Hindlimb muscle (tissue), 1 donor: Measurements from ENCODE around the gene ST6GAL2. TPM values are rescaled to one million over a fixed set of nuclear protein-coding genes. Genes with fewer than 3 reads are reported as not detected.
A peak's percentile ranks its signal among the peaks of the same experiment; 100 is the strongest.

Experiments used
- DNase-seq: peaks from one replicate; pipeline ENCODE4 v3.0.0-alpha.2; 2013
- polyA plus RNA-seq: library from polyadenylated mRNA; unstranded; fragments of 120-200 nt; gene quantifications from one replicate; pipeline ENCODE4 v1.2.1, GENCODE V29; 2013; ENCODE audit not compliant: insufficient read length

ST6GAL2 gene
- polyA plus RNA-seq, 1 donor: 3.6 TPM

- DNase-seq: no peak
Observed at GRCh38 chr2:106825161-106825560, 60.8 kb downstream of the ST6GAL2 start.

GRCh38 chr2:106816974-106817373, 69.0 kb downstream of the ST6GAL2 start:
- DNase-seq: no peak

DNA sequence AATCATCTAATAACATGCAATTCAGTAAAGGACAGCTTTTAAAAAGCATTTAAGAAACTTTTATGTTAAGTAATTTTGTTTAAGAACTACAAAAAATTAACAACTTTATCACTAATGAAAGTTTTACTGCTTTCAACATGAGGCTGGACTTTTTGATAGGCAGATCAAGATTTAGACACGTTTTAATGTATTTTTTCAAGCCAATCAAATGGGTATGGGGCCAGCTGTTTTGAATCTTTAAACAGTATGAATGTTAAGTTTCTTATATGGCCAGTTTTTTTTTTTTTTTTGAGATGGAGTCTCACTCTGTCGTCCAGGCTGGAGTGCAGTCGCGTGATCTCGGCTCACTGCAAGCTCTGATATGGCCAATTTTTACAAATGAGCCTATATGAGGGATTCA, 73.1 kb downstream of the ST6GAL2 start:
- no peak for DNase-seq

DNA sequence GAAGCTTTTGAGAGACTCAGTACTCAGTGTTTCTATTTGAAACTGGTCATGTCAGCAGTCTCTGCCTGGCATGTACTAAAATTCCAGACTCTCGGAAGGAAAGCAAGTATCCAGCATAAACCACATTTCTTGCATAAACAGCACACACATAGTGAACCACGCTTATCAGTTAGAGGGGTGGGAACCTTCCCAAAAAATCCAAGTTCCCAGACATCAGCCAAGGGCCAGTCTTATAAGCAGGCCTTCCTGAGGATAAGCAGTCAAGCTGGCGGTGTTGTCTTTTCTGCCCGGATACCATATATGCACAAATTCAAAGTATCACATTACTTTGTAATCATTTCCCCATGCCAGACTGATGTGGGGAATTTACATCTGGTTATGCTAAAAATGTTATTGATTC, 73.6 kb downstream of the ST6GAL2 start:
- DNase-seq: peak; percentile 5

DNA sequence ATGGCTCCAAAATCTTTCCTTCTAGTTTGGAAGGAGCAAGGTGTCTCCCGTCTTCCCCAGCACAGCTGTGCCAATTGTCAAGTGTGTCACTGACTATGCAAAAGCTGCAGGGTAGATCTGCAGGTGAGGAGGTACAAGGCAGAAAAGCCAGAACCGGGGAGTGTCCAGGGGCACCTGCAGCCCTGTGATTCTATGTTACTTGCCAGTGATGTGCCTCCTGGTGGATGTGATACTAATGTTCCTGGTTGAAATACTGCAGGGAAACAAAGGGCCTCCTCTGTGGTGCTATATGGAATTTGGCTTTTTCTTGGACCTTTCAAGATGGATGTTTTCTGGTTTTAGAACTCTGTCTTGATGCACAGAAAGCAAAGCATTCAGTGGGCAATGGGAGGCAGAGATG, 80.3 kb downstream of the ST6GAL2 start:
- no peak for DNase-seq

- DNase-seq: no peak
Observed at GRCh38 chr2:106804161-106804560, 81.8 kb downstream of the ST6GAL2 start.

DNA sequence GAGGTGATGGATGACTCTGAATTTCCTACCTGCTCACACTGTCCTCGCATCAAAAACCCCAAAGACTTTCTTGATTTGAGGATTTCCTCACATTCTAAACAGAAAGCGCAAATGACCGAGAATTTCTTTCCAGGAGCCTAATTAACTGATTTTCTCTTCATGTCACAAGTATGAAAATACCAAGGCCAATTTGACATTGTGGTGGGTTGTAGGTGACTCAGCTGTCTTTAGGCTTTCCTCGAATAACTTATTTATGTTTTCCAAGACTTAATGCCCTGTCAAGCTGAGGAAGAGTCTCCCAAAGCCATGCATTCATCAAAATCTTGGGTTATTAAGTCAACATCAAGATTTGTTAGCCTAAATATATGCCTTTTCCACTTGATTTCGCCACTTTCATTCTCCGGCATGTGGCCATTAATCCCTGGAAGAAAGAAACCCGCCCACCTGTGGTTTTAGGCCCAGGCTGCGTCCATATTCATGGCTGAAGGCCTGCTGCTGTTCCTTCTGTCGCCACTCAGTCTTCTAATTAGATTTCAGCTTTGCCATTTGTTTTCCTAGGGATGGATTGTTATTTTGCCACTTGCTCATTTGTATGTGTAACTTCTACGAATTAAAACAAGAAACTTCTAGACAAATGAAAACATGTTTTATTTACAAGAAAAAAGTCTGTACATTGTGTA, 84.9 kb downstream of the ST6GAL2 start:
- DNase-seq: no peak

DNA sequence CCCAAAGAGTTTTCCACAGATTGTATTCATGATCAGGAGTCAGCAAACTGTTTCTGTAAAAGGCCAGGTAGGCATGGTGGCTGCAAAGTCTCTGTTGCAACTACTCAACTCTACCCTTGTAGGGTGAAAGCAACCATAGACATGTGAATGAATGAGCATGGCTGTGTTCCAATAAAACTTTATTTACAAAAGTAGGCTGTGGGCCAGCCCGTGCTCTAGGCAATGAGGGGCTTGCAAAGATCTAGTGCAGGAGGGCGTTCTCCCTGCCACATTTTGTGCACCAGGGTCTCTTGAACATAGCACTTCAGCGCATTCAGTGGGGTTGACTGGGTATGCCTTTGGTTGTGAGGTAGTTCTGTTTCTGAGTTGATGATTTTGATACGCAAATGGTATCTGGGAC, 85.8 kb downstream of the ST6GAL2 start:
- no peak for DNase-seq

DNA sequence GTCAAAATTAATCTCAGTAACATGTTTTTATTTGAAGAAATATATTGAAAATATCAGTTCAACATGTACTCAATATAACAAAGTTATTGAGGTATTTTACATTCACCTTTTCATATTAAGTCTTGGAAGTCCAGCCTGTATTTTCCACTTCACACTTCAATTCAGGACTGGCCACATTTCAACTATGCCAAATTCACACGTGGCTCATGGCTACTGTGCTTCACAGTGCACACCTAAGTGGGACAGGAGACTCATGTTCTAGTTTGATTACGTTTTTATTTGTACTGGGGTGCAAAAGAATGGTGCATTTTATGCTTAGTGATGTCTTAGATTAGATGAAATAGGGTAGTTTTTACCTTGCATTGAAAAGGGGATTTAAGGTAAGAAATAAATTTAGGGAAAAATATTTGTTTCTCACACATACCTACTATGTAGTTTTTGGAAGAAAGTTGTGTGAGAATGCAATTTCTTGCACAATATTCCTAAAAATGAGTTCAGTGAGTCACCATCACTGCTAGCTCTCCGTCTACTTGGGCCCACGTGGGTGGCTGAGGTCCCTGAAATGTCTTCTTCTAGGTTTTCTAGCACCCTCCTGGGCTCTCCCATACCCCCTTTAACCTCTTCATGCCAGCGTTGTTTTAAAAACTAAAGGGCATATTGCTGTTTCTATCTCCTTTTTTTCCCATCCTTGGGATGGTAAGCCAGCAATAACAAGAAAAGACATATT, 87.0 kb downstream of the ST6GAL2 start:
- DNase-seq: no peak

DNA sequence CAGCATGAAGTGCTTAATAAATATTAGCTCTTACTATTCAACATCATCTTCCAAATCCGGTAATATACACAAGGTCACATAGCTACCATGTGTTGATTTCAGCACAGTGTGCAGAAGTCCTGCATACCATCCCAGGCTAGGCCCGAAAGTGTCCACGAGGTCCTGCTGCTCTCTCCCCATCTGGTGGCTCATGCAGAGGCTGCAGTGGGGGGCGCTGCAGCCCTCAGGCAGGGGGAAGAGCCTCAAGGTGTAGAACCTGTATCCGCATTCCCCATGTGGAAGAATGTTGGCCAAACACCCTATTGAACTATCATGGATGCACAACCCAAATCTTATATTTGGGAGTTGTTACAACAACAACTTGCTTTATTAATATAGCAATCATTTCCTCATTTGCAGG, 88.5 kb downstream of the ST6GAL2 start:
- no peak for DNase-seq

- no peak for DNase-seq
Observed at GRCh38 chr2:106792671-106793070, 93.3 kb downstream of the ST6GAL2 start.

DNA sequence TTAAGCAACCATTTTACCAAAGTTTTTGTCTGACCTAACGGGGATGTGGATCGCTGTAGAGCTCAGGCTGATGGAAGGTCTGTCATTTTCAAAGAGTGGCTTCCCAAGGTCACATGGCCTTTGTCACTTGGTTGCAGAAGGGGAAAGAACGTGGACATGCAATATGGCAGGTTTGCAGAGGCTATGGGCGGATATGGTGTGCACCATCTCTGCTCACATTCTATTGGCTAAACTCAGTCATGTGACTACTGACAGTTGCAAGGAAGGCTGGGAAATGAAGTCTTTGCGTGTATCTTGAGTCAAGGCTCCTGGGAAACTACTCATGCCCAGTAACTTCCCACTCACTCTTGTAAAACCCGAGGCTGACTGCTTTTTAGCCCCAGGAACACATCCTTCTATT, 96.8 kb downstream of the ST6GAL2 start:
- no peak for DNase-seq

DNA sequence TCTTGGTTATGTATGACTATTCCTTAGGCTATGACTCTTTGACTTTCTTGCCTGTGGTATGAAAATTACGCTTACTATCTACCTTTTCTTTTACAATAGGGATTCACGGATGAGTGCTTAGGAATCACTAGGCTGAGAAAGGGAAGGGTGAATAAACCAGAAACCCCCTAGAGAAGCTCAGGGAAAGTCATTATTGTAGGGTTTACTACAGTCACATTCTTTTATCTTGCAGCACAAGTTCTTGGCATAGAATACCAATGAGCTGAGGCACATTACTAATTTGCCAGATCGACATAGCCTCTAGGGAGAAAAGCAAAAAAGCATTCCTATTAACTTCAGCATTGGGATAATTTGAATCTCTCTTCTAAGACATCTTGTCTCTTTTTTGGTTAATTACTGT, 103.3 kb downstream of the ST6GAL2 start:
- DNase-seq: no peak

DNA sequence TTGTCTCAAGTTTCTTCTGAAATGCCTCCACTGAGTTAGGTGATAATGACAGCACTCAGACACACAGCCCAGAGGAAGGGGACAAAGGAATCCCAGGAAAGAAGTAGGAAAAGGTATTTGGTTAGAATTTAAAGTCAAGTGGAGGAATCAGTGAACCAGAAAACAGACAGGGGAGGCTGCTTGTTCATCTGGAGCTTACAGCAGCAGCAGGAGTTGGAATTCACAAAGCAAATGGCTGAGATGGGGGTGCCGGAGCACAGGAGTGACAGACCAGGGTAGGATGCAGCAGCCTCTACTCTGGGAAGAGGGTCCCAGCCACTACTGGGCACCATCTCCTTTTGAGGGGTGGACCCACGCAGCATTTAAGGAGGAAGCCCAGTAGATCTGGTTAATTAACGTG, 104.8 kb downstream of the ST6GAL2 start:
- no peak for DNase-seq

DNA sequence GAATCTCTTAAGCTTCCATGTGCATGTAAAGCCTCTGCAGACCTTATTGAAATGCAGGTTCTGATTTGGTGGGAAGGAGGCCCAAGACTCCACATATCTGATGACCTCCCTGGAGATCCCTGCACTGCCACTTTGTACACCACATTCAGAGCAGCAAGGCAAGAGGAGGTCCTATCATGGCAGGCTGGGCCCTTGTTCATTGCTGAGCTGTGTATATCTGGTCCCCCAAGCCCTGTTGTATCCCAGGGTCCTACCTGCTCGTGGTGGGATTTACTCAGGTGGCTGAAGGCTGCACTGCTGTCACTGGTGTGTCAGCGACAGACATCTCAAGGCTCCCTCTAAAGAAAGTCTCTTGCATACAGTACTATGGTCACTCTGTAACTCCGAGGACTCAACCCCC, 114.2 kb downstream of the ST6GAL2 start:
- DNase-seq: no peak

DNA sequence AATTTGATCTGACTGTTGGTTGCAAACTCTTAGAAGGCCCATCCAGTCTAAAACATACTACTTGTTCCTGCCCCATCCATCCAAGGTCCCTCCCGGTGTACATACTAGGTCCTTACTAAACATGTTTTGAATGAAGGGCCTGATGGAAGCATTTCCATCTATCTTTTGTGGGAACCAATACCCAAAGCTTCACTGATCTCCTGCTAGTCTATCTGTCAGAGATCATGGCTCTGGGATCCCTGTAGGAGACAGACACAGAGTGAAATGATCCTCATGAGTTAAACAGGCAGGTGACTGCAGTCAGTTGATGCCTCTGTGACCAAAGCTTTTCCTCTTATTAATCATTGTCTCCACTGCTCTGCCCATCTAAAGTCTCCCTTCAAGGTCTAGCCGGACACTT, 115.0 kb downstream of the ST6GAL2 start:
- DNase-seq: no peak

- no peak for DNase-seq
Observed at GRCh38 chr2:106764614-106765013, 121.4 kb downstream of the ST6GAL2 start.

GRCh38 chr2:106759966-106760365, 126.0 kb downstream of the ST6GAL2 start:
- no peak for DNase-seq

DNA sequence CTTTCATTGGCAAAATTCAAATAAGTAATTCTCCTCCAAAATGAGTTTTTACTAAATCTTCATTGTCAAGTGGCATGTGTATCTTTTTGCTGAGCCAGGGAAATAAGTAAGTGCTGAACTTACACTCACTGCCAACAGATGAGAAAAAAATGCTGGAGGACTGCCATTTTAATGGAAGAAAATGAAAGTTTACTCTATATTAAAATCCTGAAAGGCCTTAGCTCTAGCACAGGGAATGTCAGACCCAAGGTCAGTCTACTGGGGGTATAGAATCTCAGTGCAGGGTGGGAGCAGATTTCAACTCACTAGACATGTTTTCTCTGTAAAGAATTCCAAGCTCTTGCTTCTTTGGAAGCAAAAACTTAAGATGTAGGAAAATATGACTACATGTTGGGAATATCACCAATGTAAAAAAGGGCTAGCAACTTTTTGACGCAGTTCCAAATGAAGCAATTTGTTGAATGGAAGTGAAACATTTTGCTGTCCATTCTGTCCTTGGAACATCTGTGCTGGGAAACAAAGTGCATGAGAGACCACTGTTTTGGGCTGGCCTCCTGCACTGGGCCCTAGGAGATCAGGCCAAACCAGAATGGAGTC, 127.0 kb downstream of the ST6GAL2 start:
- DNase-seq: peak; percentile 84
